ENCODE data around the gene SCGB3A2.

The SCGB3A2 gene, protein sequence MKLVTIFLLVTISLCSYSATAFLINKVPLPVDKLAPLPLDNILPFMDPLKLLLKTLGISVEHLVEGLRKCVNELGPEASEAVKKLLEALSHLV

DNA sequence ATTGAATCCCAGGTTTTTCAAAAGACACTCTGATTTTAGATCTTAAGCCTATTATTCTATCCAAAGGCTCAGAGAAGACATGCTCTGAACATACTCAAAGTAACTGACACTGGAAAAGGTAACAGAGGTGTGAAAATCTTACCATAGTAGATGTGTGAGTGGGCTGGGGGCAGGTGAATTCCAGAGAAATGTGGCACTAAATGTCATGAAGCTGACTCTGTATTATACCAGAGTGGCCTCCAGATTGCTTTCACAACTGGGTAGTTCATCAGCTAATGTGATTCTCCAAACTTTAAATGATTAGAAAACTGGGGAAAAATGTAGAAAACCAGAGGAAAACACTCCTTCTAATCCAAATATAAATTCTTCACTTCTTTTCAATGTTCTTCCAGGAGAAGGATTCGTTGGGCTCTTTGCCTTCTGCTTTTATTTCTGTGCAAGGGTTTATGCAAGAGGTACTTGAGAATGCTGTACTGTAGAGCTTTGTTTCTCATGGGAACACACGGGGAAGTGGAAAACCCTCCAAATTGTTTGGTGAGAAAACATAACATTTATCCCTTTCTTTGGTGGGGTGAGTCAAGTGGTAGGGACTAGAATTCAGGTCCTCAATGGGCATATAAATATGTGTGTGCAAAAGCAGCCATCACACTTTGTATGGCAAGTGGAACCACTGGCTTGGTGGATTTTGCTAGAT is at the start of gene SCGB3A2:
Gene SCGB3A2 (plus strand): TSS at position 646 of the 694 bp plus-strand sequence. CDS start 93 bp downstream, outside the sequence.
- Histone ChIP-seq H3K4me1 (ENCODE audit: control insufficient read depth, insufficient read depth, low read length, unreplicated experiment) (no peaks in the 10 kb centered on the region), H3K79me2 (ENCODE audit: control insufficient read depth, insufficient read depth, low read length, unreplicated experiment) (no peaks in the 10 kb centered on the region), H3K27me3 (ENCODE audit: insufficient read depth, low read length) (peaks cover 43% of the 10 kb centered on the region)

DNA sequence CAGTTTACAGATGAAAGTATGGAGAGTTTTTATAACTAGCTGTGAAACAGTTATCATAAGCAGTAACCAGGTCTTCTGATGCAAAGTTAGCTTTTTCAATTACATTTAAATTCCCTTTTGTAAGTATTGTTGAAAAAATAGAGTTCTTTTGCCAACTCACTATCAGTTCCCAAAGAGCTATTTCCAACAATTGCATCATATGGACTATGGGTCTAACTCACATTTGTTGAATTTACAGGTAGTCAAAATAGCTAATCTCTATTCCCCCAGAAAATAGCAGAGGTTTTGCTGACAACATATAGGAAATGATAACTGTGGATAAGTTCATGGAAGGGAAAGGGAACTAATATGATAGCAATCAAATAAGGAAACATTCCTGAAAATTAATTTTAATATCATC is 48.5 kb upstream of the SCGB3A2 start:
- H3K27ac ChIP-seq (ENCODE audit: low read depth, low read length), result no peak overlapping the region
- H3K27me3 ChIP-seq (ENCODE audit: insufficient read depth, low read length), result peaks cover 27% of the 10 kb centered on the region
- no peak overlapping the region for H2AFZ ChIP-seq (ENCODE audit: low read length, unreplicated experiment)
- no peaks in the 10 kb centered on the region for H3K79me2 ChIP-seq (ENCODE audit: control insufficient read depth, insufficient read depth, low read length, unreplicated experiment)
- no peaks in the 10 kb centered on the region for H3K4me1 ChIP-seq (ENCODE audit: control insufficient read depth, insufficient read depth, low read length, unreplicated experiment)
- H3K36me3 ChIP-seq (ENCODE audit: insufficient read depth, low read length), result no peaks in the 10 kb centered on the region
- no peak overlapping the region for H3K4me3 ChIP-seq (ENCODE audit: low read depth, low read length)

More for the DNA sequence above, at the start of gene SCGB3A2:
- H2AFZ ChIP-seq (ENCODE audit: low read length, unreplicated experiment), result no peak within 1 kb of the TSS
- no peak within 1 kb of the TSS for H3K4me3 ChIP-seq (ENCODE audit: low read depth, low read length)
- H3K27ac ChIP-seq (ENCODE audit: low read depth, low read length), result no peak within 1 kb of the TSS
- H3K36me3 ChIP-seq (ENCODE audit: insufficient read depth, low read length), result no peaks in the 10 kb centered on the region

DNA sequence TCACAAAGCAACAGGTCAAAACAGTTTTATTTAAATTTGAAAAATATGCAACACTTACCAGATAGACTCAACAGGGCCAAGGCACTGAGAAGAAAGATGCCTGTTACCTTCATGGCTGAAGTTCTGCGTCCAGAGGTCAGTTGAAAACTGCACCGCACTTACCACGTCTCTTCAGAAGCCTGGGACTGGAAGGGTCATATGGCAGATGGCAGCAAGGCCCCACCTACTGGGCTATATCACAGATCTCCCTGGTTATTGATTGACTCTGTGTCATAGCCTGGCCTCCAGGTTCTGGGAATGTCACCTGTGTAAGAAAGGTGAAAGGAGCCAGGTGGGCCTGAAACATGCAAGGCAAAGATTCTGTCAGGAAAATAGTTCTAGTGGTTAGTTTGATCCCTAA is 47.0 kb upstream of the SCGB3A2 start, which contains the start of gene SPINK1:
Gene SPINK1 (minus strand): TSS at position 207 of the 400 bp plus-strand sequence. CDS start 94 bp downstream, at position 113.
- H3K4me1 ChIP-seq (ENCODE audit: control insufficient read depth, insufficient read depth, low read length, unreplicated experiment), result no peaks in the 10 kb centered on the region
- no peak within 1 kb of the TSS for H2AFZ ChIP-seq (ENCODE audit: low read length, unreplicated experiment)
- no peak within 1 kb of the TSS for H3K27ac ChIP-seq (ENCODE audit: low read depth, low read length)
- no peak within 1 kb of the TSS for H3K4me3 ChIP-seq (ENCODE audit: low read depth, low read length)
- H3K36me3 ChIP-seq (ENCODE audit: insufficient read depth, low read length), result no peaks in the 10 kb centered on the region
- H3K79me2 ChIP-seq (ENCODE audit: control insufficient read depth, insufficient read depth, low read length, unreplicated experiment), result no peaks in the 10 kb centered on the region
- peaks cover 22% of the 10 kb centered on the region for H3K27me3 ChIP-seq (ENCODE audit: insufficient read depth, low read length)

DNA sequence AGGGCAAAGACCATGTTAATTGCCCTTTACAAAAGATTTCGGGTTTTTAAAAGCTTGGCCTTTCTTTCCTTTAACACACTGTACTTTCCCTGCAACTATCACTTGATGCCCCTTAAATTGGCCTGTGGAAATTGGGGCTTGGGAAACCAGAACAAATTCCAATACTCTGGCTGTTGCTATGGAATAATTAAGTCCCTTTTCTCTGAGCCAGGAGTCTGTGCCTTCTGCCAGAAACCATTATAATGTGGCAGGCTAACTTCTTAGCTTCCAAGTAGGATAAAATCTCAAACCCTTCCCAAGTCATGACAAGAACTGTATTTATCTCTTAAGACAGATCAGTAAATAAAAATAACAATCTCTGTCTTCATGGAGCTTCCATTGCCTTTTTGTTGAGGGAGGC is 46.0 kb upstream of the SCGB3A2 start:
- no peak overlapping the region for H2AFZ ChIP-seq (ENCODE audit: low read length, unreplicated experiment)

DNA sequence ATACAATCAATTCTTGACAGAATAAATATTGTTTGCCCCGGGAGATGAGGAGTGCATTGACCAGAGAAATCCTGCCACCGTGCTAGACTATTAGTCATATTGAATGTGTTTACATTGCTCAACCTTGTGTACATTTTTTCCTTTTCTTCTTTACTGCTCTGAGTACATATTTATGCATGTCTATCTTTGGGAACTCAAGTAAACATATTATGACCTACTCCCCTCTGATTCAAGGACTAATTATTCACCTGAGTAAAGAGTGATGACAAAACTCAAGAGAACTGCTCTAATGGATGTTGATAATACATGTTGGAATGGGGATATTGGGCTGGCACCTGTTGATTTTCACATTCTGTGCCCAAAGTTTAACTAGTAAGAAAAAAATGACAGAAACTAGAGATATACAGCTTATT is 43.1 kb upstream of the SCGB3A2 start:
- Histone ChIP-seq H2AFZ (ENCODE audit: low read length, unreplicated experiment) (no peak overlapping the region), H3K4me1 (ENCODE audit: control insufficient read depth, insufficient read depth, low read length, unreplicated experiment) (no peaks in the 10 kb centered on the region), H3K27ac (ENCODE audit: low read depth, low read length) (no peak overlapping the region), H3K4me3 (ENCODE audit: low read depth, low read length) (no peak overlapping the region), H3K27me3 (ENCODE audit: insufficient read depth, low read length) (peaks cover 10% of the 10 kb centered on the region), H3K36me3 (ENCODE audit: insufficient read depth, low read length) (no peaks in the 10 kb centered on the region), H3K79me2 (ENCODE audit: control insufficient read depth, insufficient read depth, low read length, unreplicated experiment) (no peaks in the 10 kb centered on the region)

More for the DNA sequence above, 46.0 kb upstream of the SCGB3A2 start:
- no peak overlapping the region for H3K27ac ChIP-seq (ENCODE audit: low read depth, low read length)
- H3K27me3 ChIP-seq (ENCODE audit: insufficient read depth, low read length), result peaks cover 17% of the 10 kb centered on the region
- H3K4me3 ChIP-seq (ENCODE audit: low read depth, low read length), result no peak overlapping the region
- no peaks in the 10 kb centered on the region for H3K4me1 ChIP-seq (ENCODE audit: control insufficient read depth, insufficient read depth, low read length, unreplicated experiment)
- H3K36me3 ChIP-seq (ENCODE audit: insufficient read depth, low read length), result no peaks in the 10 kb centered on the region
- no peaks in the 10 kb centered on the region for H3K79me2 ChIP-seq (ENCODE audit: control insufficient read depth, insufficient read depth, low read length, unreplicated experiment)

DNA sequence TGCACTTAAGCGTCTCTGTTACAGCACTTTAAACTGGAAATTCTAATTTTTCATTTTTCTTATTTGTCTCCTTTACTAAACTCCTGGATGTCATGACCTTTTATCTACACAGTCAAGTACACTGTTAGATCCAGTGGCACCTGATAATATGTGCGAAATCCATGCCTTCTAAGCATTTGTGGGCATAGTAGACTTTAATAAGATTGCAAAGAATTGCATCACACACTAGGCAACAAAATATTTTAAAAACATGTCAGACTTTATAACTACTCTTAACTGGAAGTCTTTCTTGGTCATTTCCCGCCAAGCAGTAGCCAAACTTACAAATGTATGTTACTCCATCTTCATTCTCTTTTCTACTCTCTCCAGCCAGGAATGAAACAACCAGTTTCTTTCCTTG is 42.1 kb upstream of the SCGB3A2 start:
- Histone ChIP-seq H3K36me3 (ENCODE audit: insufficient read depth, low read length) (no peaks in the 10 kb centered on the region), H3K27me3 (ENCODE audit: insufficient read depth, low read length) (peaks cover 10% of the 10 kb centered on the region), H3K79me2 (ENCODE audit: control insufficient read depth, insufficient read depth, low read length, unreplicated experiment) (no peaks in the 10 kb centered on the region), H3K4me1 (ENCODE audit: control insufficient read depth, insufficient read depth, low read length, unreplicated experiment) (no peaks in the 10 kb centered on the region), H3K27ac (ENCODE audit: low read depth, low read length) (no peak overlapping the region), H3K4me3 (ENCODE audit: low read depth, low read length) (no peak overlapping the region), H2AFZ (ENCODE audit: low read length, unreplicated experiment) (no peak overlapping the region)

DNA sequence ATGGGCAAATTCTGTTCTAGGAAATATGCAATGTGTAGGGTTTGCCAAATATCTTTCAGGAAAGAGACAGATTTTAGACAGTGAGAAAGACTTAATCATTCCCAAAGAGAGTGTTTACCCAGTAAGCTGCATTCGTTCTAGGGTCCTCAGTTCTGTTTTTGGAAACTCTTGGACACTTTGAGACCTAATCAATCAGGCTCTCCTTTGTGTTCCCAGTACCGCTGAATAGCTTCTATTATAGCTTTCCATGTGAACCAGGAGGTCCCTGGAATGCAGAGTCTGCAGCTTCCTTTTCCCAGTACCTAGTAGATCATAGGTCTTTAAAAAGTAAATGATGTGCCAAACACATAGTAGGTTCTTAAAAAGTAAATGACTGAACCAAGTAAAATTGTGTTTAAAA is 35.6 kb upstream of the SCGB3A2 start:
- Histone ChIP-seq H3K27ac (ENCODE audit: low read depth, low read length) (no peak overlapping the region), H3K4me1 (ENCODE audit: control insufficient read depth, insufficient read depth, low read length, unreplicated experiment) (no peaks in the 10 kb centered on the region), H2AFZ (ENCODE audit: low read length, unreplicated experiment) (no peak overlapping the region), H3K79me2 (ENCODE audit: control insufficient read depth, insufficient read depth, low read length, unreplicated experiment) (no peaks in the 10 kb centered on the region), H3K36me3 (ENCODE audit: insufficient read depth, low read length) (no peaks in the 10 kb centered on the region), H3K4me3 (ENCODE audit: low read depth, low read length) (no peak overlapping the region), H3K27me3 (ENCODE audit: insufficient read depth, low read length) (peaks cover 41% of the 10 kb centered on the region)

DNA sequence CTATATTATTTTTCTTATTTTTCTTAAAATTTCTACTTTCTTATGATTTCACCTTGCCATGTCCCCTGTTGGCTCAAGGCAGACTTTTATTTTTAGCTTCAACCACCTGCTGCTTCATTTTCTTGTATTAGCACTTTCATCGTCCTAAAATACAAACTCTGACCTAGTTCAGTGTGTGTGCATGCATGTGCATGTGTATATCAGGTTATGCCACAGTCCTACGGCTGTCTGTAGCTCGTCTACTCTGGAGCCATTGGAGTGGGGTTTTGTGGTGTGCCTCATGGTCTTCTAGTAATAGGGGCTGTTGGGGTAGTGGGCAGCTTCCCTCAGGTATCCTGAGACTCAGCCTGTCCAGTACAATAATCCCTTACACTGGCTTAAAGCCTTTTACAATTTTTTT is 33.7 kb upstream of the SCGB3A2 start:
- Histone ChIP-seq H3K36me3 (ENCODE audit: insufficient read depth, low read length) (no peaks in the 10 kb centered on the region), H3K4me1 (ENCODE audit: control insufficient read depth, insufficient read depth, low read length, unreplicated experiment) (no peaks in the 10 kb centered on the region), H3K79me2 (ENCODE audit: control insufficient read depth, insufficient read depth, low read length, unreplicated experiment) (no peaks in the 10 kb centered on the region), H3K27ac (ENCODE audit: low read depth, low read length) (no peak overlapping the region), H3K4me3 (ENCODE audit: low read depth, low read length) (no peak overlapping the region), H2AFZ (ENCODE audit: low read length, unreplicated experiment) (no peak overlapping the region), H3K27me3 (ENCODE audit: insufficient read depth, low read length) (peaks cover 48% of the 10 kb centered on the region)

DNA sequence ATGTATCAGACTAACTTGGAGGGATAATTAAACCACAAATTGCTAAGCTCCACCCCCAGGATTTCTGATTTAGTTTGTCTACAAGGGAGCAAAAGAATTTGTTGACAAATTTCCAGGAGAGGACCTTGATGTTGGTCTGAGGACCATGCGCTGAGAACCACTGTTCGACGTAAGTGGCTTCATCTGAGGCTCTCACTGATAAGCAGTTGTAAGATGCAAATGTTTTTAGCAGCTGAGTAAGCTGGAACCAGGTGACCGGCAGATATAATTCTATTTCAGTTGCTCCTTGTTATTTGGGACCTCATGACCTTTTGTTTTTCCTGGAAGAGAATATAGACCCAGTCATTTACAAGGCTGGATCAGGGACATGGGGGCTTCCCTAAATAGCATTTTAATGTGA is 32.9 kb upstream of the SCGB3A2 start:
- no peak overlapping the region for H3K27ac ChIP-seq (ENCODE audit: low read depth, low read length)
- H3K79me2 ChIP-seq (ENCODE audit: control insufficient read depth, insufficient read depth, low read length, unreplicated experiment), result no peaks in the 10 kb centered on the region
- peaks cover 48% of the 10 kb centered on the region for H3K27me3 ChIP-seq (ENCODE audit: insufficient read depth, low read length)
- H3K4me3 ChIP-seq (ENCODE audit: low read depth, low read length), result no peak overlapping the region
- no peak overlapping the region for H2AFZ ChIP-seq (ENCODE audit: low read length, unreplicated experiment)
- H3K36me3 ChIP-seq (ENCODE audit: insufficient read depth, low read length), result no peaks in the 10 kb centered on the region
- no peaks in the 10 kb centered on the region for H3K4me1 ChIP-seq (ENCODE audit: control insufficient read depth, insufficient read depth, low read length, unreplicated experiment)

DNA sequence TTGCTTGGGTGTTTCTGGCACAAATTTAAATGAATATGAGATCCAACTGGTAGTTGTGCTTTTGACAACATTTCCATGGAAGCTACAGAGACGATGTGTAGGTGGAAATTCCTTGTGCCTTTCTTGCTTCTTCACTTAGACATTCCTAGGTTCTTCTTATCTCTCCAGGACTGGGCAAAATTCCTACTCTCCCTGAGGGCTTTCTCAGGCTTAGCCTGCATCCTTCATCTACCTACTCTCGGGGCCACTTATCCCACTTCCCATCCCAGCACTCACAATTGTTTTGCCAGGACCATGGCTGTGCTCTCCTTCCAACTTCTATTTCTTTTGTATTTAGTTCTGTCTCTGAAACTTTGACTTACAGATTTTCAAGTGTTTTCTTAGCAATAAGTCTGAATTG is 29.3 kb upstream of the SCGB3A2 start:
- Histone ChIP-seq H3K27ac (ENCODE audit: low read depth, low read length) (no peak overlapping the region), H2AFZ (ENCODE audit: low read length, unreplicated experiment) (no peak overlapping the region), H3K4me1 (ENCODE audit: control insufficient read depth, insufficient read depth, low read length, unreplicated experiment) (no peaks in the 10 kb centered on the region), H3K4me3 (ENCODE audit: low read depth, low read length) (no peak overlapping the region), H3K79me2 (ENCODE audit: control insufficient read depth, insufficient read depth, low read length, unreplicated experiment) (no peaks in the 10 kb centered on the region), H3K27me3 (ENCODE audit: insufficient read depth, low read length) (peaks cover 37% of the 10 kb centered on the region), H3K36me3 (ENCODE audit: insufficient read depth, low read length) (no peaks in the 10 kb centered on the region)

DNA sequence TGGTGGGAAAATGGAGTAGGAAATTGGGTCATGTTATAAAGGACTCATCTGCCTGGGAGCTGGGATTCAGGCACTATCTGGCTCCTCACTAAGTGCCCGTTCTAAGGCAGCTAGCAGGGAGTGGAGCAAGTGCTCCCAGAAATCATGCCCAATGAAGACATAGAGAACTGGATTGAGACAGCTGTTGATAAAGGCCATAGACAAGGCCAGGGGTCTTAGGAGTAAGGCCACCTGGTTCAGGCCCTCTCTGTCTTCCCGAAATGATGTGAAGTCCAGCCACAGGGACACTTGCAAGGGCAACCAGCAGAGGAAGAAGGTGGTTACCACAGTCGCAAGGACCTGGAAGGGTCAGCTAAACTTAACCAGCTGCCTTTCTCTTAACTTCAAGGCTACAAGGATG is 26.9 kb upstream of the SCGB3A2 start:
- no peak overlapping the region for H3K4me3 ChIP-seq (ENCODE audit: low read depth, low read length)
- H3K27ac ChIP-seq (ENCODE audit: low read depth, low read length), result no peak overlapping the region
- H3K4me1 ChIP-seq (ENCODE audit: control insufficient read depth, insufficient read depth, low read length, unreplicated experiment), result no peaks in the 10 kb centered on the region
- no peaks in the 10 kb centered on the region for H3K79me2 ChIP-seq (ENCODE audit: control insufficient read depth, insufficient read depth, low read length, unreplicated experiment)
- H2AFZ ChIP-seq (ENCODE audit: low read length, unreplicated experiment), result no peak overlapping the region
- H3K36me3 ChIP-seq (ENCODE audit: insufficient read depth, low read length), result no peaks in the 10 kb centered on the region
- H3K27me3 ChIP-seq (ENCODE audit: insufficient read depth, low read length), result peaks cover 34% of the 10 kb centered on the region

Measured in ACC112 (cell line).